IMR-90 (cell line): ENCODE results near the gene KLF1. TPM values are rescaled to one million over a fixed set of nuclear protein-coding genes. Genes with fewer than 3 reads are reported as not detected.

Source experiments
- ATAC-seq: fragments of 200-7000 bp; cut with Tn5 transposase; 2 replicates; pipeline ENCODE4 v1.9.1; 2020; ENCODE audit warnings: low read depth, mild to moderate bottlenecking, moderate library complexity
- BruUV-seq: library from RNA; stranded (reverse); fragments of 400-500 nt; replicated peaks from 2 replicates; lab custom pipeline; 2021; lab: Mats Ljungman, UMichigan
- CTCF ChIA-PET: fragments of 300-600 bp; formaldehyde crosslinking; extraction: SDS; loops from one replicate; lab custom pipeline; 2021; ENCODE audit warnings: antibody characterized with exemption; lab: Yijun Ruan, JAX
- POLR2A ChIA-PET: fragments of 300-600 bp; sonication (Branson Sonifier 250); formaldehyde crosslinking; loops from one replicate; lab custom pipeline; 2022; ENCODE audit warnings: antibody characterized with exemption; ENCODE audit not compliant: unreplicated experiment; lab: Charles Lee
- DNase-seq: peaks from one replicate; pipeline ENCODE4 v3.0.0; 2013
- H2AFZ ChIP-seq: replicated peaks from 2 replicates; pipeline ENCODE3; 2013; ENCODE audit warnings: low read length, mild to moderate bottlenecking; ENCODE audit not compliant: poor library complexity
- H2AK5ac ChIP-seq: 2 replicates; pipeline ENCODE4 v1.6.1; 2013; ENCODE audit warnings: low read depth, low read length, inconsistent platforms
- H2AK9ac ChIP-seq: replicated peaks from 2 replicates; pipeline ENCODE3; 2013; ENCODE audit warnings: mild to moderate bottlenecking, low read depth, low read length, moderate library complexity; ENCODE audit not compliant: poor library complexity
- H2BK120ac ChIP-seq: 2 replicates; pipeline ENCODE4 v1.6.1; 2013; ENCODE audit warnings: low read depth, low read length, inconsistent platforms
- H2BK15ac ChIP-seq: 3 replicates; pipeline ENCODE4 v1.6.1; 2013; ENCODE audit warnings: low read depth, low read length, inconsistent platforms
- H2BK20ac ChIP-seq: 2 replicates; pipeline ENCODE4 v1.6.1; 2013; ENCODE audit warnings: low read depth, mild to moderate bottlenecking, inconsistent platforms, low read length, moderate library complexity
- H2BK5ac ChIP-seq: 2 replicates; pipeline ENCODE4 v1.6.1; 2013; ENCODE audit warnings: mild to moderate bottlenecking, low read depth, low read length, inconsistent platforms; ENCODE audit not compliant: poor library complexity, severe bottlenecking
- H3K14ac ChIP-seq: replicated peaks from 2 replicates; pipeline ENCODE4 v1.6.1; 2013; ENCODE audit warnings: low read depth, low read length, inconsistent platforms
- H3K18ac ChIP-seq: 2 replicates; pipeline ENCODE4 v1.6.1; 2013; ENCODE audit warnings: low read depth, low read length, control low read depth
- H3K23ac ChIP-seq: 2 replicates; pipeline ENCODE4 v1.6.1; 2013; ENCODE audit warnings: low read depth, low read length, inconsistent platforms
- H3K27ac ChIP-seq: 2 replicates; pipeline ENCODE4 v1.5.1; 2013; ENCODE audit warnings: mild to moderate bottlenecking, control low read depth, low read length; ENCODE audit not compliant: insufficient read depth
- H3K27me3 ChIP-seq: 2 replicates; pipeline ENCODE4 v1.6.1; 2013; ENCODE audit warnings: low read length; ENCODE audit not compliant: control insufficient read depth, insufficient read depth
- H3K36me3 ChIP-seq: 2 replicates; pipeline ENCODE4 v1.6.1; 2013; ENCODE audit warnings: low read length, mixed read lengths; ENCODE audit not compliant: control insufficient read depth, insufficient read depth
- H3K4ac ChIP-seq: 2 replicates; pipeline ENCODE4 v1.6.1; 2013; ENCODE audit warnings: low read depth, low read length, inconsistent platforms
- H3K4me1 ChIP-seq: 2 replicates; pipeline ENCODE4 v1.6.1; 2013; ENCODE audit warnings: low read length, mixed read lengths; ENCODE audit not compliant: control insufficient read depth, insufficient read depth
- H3K4me2 ChIP-seq: 2 replicates; pipeline ENCODE4 v1.6.1; 2013; ENCODE audit warnings: low read depth, mild to moderate bottlenecking, control low read depth, low read length, moderate library complexity
- H3K4me3 ChIP-seq: 2 replicates; pipeline ENCODE4 v1.5.1; 2013; ENCODE audit warnings: low read depth, mild to moderate bottlenecking, control low read depth, low read length, moderate library complexity; ENCODE audit not compliant: insufficient read depth
- H3K56ac ChIP-seq: 2 replicates; pipeline ENCODE4 v1.6.1; 2013; ENCODE audit warnings: low read length, inconsistent platforms; ENCODE audit not compliant: insufficient read depth; ENCODE audit errors: extremely low read depth
- H3K79me1 ChIP-seq, 2 experiments: 2 replicates each; pipeline ENCODE4 v1.6.1; 2013; ENCODE audit warnings: low read length in 2 of 2, inconsistent platforms in 1 of 2, low read depth in 1 of 2
- H3K9ac ChIP-seq: 2 replicates; pipeline ENCODE4 v1.6.1; 2013; ENCODE audit warnings: low read depth, low read length, control low read depth
- H3K9me1 ChIP-seq: 2 replicates; pipeline ENCODE4 v1.6.1; 2013; ENCODE audit warnings: low read length, inconsistent platforms; ENCODE audit not compliant: insufficient read depth
- H3K9me3 ChIP-seq: 2 replicates; pipeline ENCODE4 v1.6.1; 2013; ENCODE audit warnings: low read length; ENCODE audit not compliant: control insufficient read depth, insufficient read depth
- H4K20me1 ChIP-seq: 2 replicates; pipeline ENCODE4 v1.6.1; 2013; ENCODE audit warnings: low read length, inconsistent platforms; ENCODE audit not compliant: insufficient read depth
- H4K5ac ChIP-seq: 2 replicates; pipeline ENCODE4 v1.6.1; 2013; ENCODE audit warnings: mild to moderate bottlenecking, low read depth, low read length, control low read depth
- H4K8ac ChIP-seq, 2 experiments: 2 replicates each; pipeline ENCODE4 v1.6.1; 2013; ENCODE audit warnings: low read depth in 2 of 2, low read length in 2 of 2, control low read depth in 1 of 2, inconsistent platforms in 1 of 2
- H4K91ac ChIP-seq: 2 replicates; pipeline ENCODE4 v1.6.1; 2013; ENCODE audit warnings: low read depth, low read length, inconsistent platforms; ENCODE audit not compliant: insufficient read depth
- BHLHE40 ChIP-seq: fragments of 150-350 bp; IDR thresholded peaks from 2 replicates; pipeline ENCODE4 v1.6.1; 2016; ENCODE audit warnings: mild to moderate bottlenecking, low read depth, low read length
- CEBPB ChIP-seq: IDR thresholded peaks from 2 replicates; pipeline ENCODE4 v1.6.1; 2012; ENCODE audit warnings: low read depth, low read length, improper control_type of control experiment
- CHD1 ChIP-seq: IDR thresholded peaks from 2 replicates; pipeline ENCODE4 v1.6.1; 2012; ENCODE audit warnings: low read depth, low read length, improper control_type of control experiment
- FOS ChIP-seq: fragments of 150-350 bp; IDR thresholded peaks from 2 replicates; pipeline ENCODE4 v1.6.1; 2016; ENCODE audit warnings: low read depth, low read length
- MAZ ChIP-seq: IDR thresholded peaks from 2 replicates; pipeline ENCODE4 v1.6.1; 2012; ENCODE audit warnings: low read depth, mild to moderate bottlenecking, low read length, improper control_type of control experiment, moderate library complexity, borderline replicate concordance
- MXI1 ChIP-seq: IDR thresholded peaks from 2 replicates; pipeline ENCODE4 v1.6.1; 2012; ENCODE audit warnings: low read depth, mild to moderate bottlenecking, low read length, moderate library complexity, borderline replicate concordance
- NFE2L2 ChIP-seq: fragments of 150-350 bp; IDR thresholded peaks from 2 replicates; pipeline ENCODE4 v1.6.1; 2016; ENCODE audit warnings: low read depth, mild to moderate bottlenecking, low read length
- POLR2A ChIP-seq: IDR thresholded peaks from 2 replicates; pipeline ENCODE4 v1.6.1; 2012; ENCODE audit warnings: mild to moderate bottlenecking, low read depth, low read length
- RAD21 ChIP-seq: IDR thresholded peaks from 2 replicates; pipeline ENCODE4 v1.6.1; 2012; ENCODE audit warnings: low read length, improper control_type of control experiment
- RFX5 ChIP-seq: IDR thresholded peaks from 2 replicates; pipeline ENCODE4 v1.8.0; 2012; ENCODE audit warnings: low read depth, mild to moderate bottlenecking, low read length, moderate library complexity
- SMC3 ChIP-seq: fragments of 150-350 bp; IDR thresholded peaks from 2 replicates; pipeline ENCODE4 v1.6.1; 2016; ENCODE audit warnings: low read depth, mild to moderate bottlenecking, antibody characterized with exemption, low read length, moderate library complexity
- WGBS, 2 experiments: methylation state at CpG; one replicate each; pipeline versions ENCODE4 v1.1.5 to v1.1.7; 2013; ENCODE audit warnings: missing lambda C conversion rate in 2 of 2; ENCODE audit not compliant: insufficient read length in 1 of 2; ENCODE audit errors: extremely low coverage in 2 of 2; 5-methylcytosine and 5-hydroxymethylcytosine counted together
- dilution Hi-C: fragments of 300-500 bp; cut with HindIII; formaldehyde crosslinking; loops from one replicate; pipeline ENCODE4 v1.14.3; 2018; ENCODE audit warnings: low sequenced_read_pairs; ENCODE audit not compliant: unreplicated experiment
- in situ Hi-C: fragments of 300-500 bp; cut with MboI; formaldehyde crosslinking; loops from 3 replicates; pipeline ENCODE4 v1.14.3; 2019; ENCODE audit warnings: low sequenced_read_pairs, inconsistent platforms, mixed read lengths
- intact Hi-C: fragments of 100-400 bp; cut with micrococcal nuclease; formaldehyde crosslinking; loops from 2 replicates; pipeline ENCODE4 v1.10.0; 2022
- polyA plus RNA-seq, 3 experiments: library from polyadenylated mRNA; depleted of rRNA; stranded (reverse); fragments of >200 nt; gene quantifications; 2 replicates each; pipeline ENCODE4 v1.2.3, GENCODE V29; 2012; ENCODE audit warnings: low replicate concordance in 1 of 3
- total RNA-seq: library from RNA; depleted of rRNA; stranded (reverse); fragments of >200 nt; gene quantifications from 2 replicates; pipeline ENCODE4 v1.2.3, GENCODE V29; 2012
- TF ChIP-seq, protein P1 (sequence below): fragments of 150-350 bp; IDR thresholded peaks from 2 replicates; pipeline ENCODE4 v1.6.1; 2016; ENCODE audit warnings: low read depth, mild to moderate bottlenecking, low read length, moderate library complexity, borderline replicate concordance
- TF ChIP-seq, protein P2 (sequence below): fragments of 150-350 bp; IDR thresholded peaks from 2 replicates; pipeline ENCODE4 v1.6.1; 2017; ENCODE audit warnings: mild to moderate bottlenecking, antibody characterized with exemption, low read length, low read depth
- TF ChIP-seq, protein P3 (sequence below): conservative IDR thresholded peaks from 2 replicates; pipeline ENCODE4 v1.5.1; 2012; ENCODE audit warnings: mild to moderate bottlenecking, low read depth, low read length, improper control_type of control experiment

Gene KLF1
- total and polyA plus RNA-seq, 2 of the 4 experiments (the other 2 are of a cell fraction) = not detected

DNA sequence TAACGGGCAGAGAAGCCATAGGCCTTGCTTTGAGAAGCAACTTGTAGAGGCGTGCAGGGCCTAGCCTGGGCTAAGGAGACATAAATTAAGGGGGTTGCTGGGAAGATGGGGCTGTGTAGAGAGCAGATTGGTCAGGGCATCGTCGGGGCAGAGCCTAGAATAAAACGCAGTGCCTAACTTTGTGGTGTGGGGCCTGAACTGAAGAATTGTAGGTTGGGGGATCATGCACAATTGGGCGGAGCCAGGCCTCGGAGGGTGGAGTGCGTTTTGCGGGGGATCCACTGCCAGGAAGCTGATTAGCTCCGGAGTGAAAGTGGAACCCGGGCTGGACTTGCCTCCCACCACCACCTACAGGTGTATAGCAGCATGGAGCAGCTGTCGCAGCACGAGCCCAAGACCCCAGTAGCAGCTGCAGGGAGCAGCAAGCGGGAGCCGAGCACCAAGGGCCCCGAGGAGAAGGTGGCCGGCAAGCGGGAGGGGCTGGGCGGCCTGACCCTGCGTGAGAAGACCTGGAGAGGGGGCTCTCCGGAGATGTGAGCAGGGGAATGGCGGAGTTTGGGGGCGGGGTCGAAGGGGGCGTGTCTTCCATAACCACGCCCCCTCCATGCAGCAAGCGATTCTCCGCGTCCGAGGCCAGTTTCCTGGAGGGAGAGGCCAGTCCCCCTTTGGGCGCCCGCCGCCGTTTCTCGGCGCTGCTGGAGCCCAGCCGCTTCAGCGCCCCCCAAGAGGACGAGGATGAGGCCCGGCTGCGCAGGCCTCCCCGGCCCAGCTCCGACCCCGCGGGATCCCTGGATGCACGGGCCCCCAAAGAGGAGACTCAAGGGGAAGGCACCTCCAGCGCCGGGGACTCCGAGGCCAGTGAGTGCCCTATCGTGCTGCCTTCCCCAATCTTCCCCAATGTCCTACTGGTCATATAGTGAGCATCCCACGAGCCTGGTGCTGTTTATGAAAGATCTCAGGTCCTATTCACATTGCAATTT is 19.6 kb downstream of the KLF1 start:
- dilution Hi-C loops (no loop called here), in situ Hi-C loops (no loop called here), intact Hi-C loops (no loop called here)
- no peaks in the 10 kb centered on the region for H3K4me1 ChIP-seq
- DNase-seq (peak; percentile 43), ATAC-seq (peak; percentile 97)
- CTCF ChIA-PET = interaction anchor here (0.7 kb wide), 1 partner anchor 13 kb away, joined by 8 read pairs; no protein-coding TSS in a partner anchor
- H4K91ac ChIP-seq = no peak overlapping the region
- H3K4me3 ChIP-seq = peak overlapping the region; percentile 33
- H3K4me2 ChIP-seq = peak overlapping the region; percentile 70
- no peaks in the 10 kb centered on the region for H3K9me3 ChIP-seq
- no peaks in the 10 kb centered on the region for H3K79me1 ChIP-seq
- peak overlapping the region; percentile 14; the same call in 1 of the 2 replicates for H2AK5ac ChIP-seq
- H3K27me3 ChIP-seq = peaks cover 4% of the 10 kb centered on the region
- no peak overlapping the region; the same call in 1 of the 2 replicates for H3K27ac ChIP-seq
- 4% methylated on average over 18 of the region's 51 CpGs; no CpG with 5 or more reads in 1 of the 2 experiments for WGBS, 2 experiments
- no peak overlapping the region for H3K18ac ChIP-seq
- H3K56ac ChIP-seq = no peak overlapping the region
- H3K4ac ChIP-seq = no peak overlapping the region
- H3K36me3 ChIP-seq = no peaks in the 10 kb centered on the region
- H3K9me1 ChIP-seq = 0 out of 2 replicates have a peak, but pooled peaks cover 4% of the 10 kb centered on the region
- H3K23ac ChIP-seq = no peak overlapping the region
- POLR2A ChIA-PET = no interaction called here
- no peak overlapping the region for H3K14ac ChIP-seq
- no TSS peak for BruUV-seq
- H4K5ac ChIP-seq = no peak overlapping the region; the same call in 1 of the 2 replicates
- no peak overlapping the region for H2AK9ac ChIP-seq
- peak overlapping the region; percentile 90 for H2AFZ ChIP-seq
- no peak overlapping the region for H2BK20ac ChIP-seq
- peak overlapping the region in 1 of 2 experiments; percentile 20; a peak in 1 of 4 replicates for H4K8ac ChIP-seq
- no peak overlapping the region for H2BK15ac ChIP-seq
- H2BK120ac ChIP-seq = no peak overlapping the region
- no peak overlapping the region for H3K9ac ChIP-seq
- no peak overlapping the region for H2BK5ac ChIP-seq
- H4K20me1 ChIP-seq = no peaks in the 10 kb centered on the region
- no peak for TF ChIP-seq NFE2L2
- no peak for TF ChIP-seq FOS
- TF ChIP-seq, protein P1, sequence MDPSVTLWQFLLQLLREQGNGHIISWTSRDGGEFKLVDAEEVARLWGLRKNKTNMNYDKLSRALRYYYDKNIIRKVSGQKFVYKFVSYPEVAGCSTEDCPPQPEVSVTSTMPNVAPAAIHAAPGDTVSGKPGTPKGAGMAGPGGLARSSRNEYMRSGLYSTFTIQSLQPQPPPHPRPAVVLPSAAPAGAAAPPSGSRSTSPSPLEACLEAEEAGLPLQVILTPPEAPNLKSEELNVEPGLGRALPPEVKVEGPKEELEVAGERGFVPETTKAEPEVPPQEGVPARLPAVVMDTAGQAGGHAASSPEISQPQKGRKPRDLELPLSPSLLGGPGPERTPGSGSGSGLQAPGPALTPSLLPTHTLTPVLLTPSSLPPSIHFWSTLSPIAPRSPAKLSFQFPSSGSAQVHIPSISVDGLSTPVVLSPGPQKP = no peak
- TF ChIP-seq RFX5 = no peak
- TF ChIP-seq RAD21 = no peak
- no peak for TF ChIP-seq POLR2A
- TF ChIP-seq CHD1 = no peak
- no peak for TF ChIP-seq MAZ
- TF ChIP-seq CEBPB = no peak
- no peak for TF ChIP-seq MXI1
- TF ChIP-seq BHLHE40 = no peak
- TF ChIP-seq, protein P2, sequence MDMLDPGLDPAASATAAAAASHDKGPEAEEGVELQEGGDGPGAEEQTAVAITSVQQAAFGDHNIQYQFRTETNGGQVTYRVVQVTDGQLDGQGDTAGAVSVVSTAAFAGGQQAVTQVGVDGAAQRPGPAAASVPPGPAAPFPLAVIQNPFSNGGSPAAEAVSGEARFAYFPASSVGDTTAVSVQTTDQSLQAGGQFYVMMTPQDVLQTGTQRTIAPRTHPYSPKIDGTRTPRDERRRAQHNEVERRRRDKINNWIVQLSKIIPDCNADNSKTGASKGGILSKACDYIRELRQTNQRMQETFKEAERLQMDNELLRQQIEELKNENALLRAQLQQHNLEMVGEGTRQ = no peak
- TF ChIP-seq, protein P3, sequence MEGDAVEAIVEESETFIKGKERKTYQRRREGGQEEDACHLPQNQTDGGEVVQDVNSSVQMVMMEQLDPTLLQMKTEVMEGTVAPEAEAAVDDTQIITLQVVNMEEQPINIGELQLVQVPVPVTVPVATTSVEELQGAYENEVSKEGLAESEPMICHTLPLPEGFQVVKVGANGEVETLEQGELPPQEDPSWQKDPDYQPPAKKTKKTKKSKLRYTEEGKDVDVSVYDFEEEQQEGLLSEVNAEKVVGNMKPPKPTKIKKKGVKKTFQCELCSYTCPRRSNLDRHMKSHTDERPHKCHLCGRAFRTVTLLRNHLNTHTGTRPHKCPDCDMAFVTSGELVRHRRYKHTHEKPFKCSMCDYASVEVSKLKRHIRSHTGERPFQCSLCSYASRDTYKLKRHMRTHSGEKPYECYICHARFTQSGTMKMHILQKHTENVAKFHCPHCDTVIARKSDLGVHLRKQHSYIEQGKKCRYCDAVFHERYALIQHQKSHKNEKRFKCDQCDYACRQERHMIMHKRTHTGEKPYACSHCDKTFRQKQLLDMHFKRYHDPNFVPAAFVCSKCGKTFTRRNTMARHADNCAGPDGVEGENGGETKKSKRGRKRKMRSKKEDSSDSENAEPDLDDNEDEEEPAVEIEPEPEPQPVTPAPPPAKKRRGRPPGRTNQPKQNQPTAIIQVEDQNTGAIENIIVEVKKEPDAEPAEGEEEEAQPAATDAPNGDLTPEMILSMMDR = no peak
- TF ChIP-seq SMC3 = no peak
